Activated gamma-delta T cell treated with Interleukin-2 at 50 U/mL for 16 hours (primary cell): ENCODE measurements around the gene SKI.

Source experiments
- DNase-seq: peaks from one replicate; pipeline ENCODE4 v3.0.0-alpha.2; 2020

SKI gene

GRCh38 chr1:2358651-2359640 lies 130.8 kb downstream of the SKI start:
- no peak for DNase-seq
